Measurements from ENCODE around the gene CREB5.

The CREB5 gene

DNA sequence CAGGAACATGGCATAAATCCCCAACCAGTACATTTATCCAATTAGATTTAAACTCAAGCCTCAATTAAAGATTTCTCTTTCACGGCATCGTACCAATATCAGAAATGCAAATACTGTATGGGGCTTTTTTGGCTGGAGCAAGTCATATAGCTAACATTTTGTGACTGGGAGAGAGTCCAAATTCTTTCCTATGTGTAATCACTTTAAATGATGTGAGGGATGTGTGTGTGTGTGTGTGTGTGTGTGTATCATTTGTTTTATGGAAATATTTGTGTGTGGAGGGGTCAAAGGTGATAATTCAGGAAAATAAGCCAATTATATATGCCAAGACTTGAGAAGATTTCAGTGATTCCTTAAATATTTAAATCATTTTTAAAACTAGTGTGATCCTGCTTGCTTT lies 349.2 kb downstream of the CREB5 start:
- TF ChIP-seq, protein P1, sequence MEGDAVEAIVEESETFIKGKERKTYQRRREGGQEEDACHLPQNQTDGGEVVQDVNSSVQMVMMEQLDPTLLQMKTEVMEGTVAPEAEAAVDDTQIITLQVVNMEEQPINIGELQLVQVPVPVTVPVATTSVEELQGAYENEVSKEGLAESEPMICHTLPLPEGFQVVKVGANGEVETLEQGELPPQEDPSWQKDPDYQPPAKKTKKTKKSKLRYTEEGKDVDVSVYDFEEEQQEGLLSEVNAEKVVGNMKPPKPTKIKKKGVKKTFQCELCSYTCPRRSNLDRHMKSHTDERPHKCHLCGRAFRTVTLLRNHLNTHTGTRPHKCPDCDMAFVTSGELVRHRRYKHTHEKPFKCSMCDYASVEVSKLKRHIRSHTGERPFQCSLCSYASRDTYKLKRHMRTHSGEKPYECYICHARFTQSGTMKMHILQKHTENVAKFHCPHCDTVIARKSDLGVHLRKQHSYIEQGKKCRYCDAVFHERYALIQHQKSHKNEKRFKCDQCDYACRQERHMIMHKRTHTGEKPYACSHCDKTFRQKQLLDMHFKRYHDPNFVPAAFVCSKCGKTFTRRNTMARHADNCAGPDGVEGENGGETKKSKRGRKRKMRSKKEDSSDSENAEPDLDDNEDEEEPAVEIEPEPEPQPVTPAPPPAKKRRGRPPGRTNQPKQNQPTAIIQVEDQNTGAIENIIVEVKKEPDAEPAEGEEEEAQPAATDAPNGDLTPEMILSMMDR (IDR thresholded peaks at IDR 0.05; ENCODE audit: low read depth, low read length, missing control alignments): no peak
- DNase-seq (ENCODE audit: low read depth): no peak
- H3K4me3 ChIP-seq (ENCODE audit: low read depth, low read length): no peak overlapping the region

DNA sequence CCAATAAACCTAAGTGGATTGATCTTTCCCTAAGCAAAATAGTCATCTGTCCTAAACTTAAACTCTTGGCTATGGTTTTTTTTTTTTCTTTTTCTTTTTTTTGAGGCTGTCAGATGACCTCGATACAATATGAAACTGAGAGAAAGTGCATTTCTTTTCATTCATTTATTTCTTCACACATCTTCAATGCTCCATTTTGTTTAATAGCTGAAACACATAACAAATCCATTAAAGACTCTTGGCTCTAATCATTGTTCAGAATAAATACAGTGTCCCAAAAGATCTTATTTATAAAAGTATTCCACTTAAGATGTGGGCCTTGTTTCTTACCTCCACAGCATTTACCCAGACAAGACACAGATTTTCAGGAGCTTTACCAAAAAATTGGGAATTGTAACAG lies 350.3 kb downstream of the CREB5 start:
- H3K4me3 ChIP-seq (ENCODE audit: low read depth, low read length): no peak overlapping the region
- DNase-seq (ENCODE audit: low read depth): no peak
- TF ChIP-seq, protein P1 (IDR thresholded peaks at IDR 0.05; ENCODE audit: low read depth, low read length, missing control alignments): no peak

DNA sequence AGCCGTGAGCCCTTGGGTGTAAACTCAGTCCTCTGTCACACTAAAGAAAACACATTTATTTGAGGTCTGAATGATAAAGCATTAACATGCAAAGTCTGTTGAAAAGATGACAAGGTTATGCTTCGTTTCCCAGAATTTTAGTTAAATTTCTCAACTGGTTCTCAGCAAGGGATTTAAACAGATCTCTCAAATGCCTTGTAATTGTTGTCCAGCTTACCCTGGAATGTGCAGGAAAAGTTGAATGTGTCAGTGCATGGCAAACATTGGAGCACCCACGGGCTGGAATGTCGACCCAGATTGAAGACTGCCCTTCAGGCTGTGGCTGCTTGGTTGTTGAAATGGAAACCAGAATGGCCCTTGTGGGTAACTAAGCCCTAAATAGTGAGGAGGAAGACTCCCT lies 354.0 kb downstream of the CREB5 start:
- no peak overlapping the region for H3K4me3 ChIP-seq (ENCODE audit: low read depth, low read length)
- DNase-seq (ENCODE audit: low read depth): no peak
- TF ChIP-seq, protein P1 (IDR thresholded peaks at IDR 0.05; ENCODE audit: low read depth, low read length, missing control alignments): no peak

DNA sequence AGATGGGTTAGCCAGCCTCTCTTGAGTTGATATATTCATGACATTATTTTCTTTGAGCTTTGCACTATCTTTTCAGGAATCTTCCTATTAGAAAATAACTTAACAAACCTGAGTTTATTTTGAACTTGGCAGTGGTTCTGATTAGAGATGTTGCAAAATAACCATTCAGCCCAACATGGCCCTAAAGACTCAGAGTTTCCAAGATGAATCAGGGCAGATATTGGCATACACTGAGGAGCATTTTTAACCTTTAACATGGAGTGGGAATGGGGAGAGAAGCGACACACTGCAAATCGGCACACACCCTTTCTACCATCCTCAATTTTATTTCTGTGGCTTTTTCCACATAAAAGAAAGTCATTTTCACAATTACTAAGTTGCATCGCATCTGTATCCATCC lies 355.0 kb downstream of the CREB5 start:
- DNase-seq (ENCODE audit: low read depth): no peak
- H3K4me3 ChIP-seq (ENCODE audit: low read depth, low read length): no peak overlapping the region
- TF ChIP-seq, protein P1 (IDR thresholded peaks at IDR 0.05; ENCODE audit: low read depth, low read length, missing control alignments): no peak

DNA sequence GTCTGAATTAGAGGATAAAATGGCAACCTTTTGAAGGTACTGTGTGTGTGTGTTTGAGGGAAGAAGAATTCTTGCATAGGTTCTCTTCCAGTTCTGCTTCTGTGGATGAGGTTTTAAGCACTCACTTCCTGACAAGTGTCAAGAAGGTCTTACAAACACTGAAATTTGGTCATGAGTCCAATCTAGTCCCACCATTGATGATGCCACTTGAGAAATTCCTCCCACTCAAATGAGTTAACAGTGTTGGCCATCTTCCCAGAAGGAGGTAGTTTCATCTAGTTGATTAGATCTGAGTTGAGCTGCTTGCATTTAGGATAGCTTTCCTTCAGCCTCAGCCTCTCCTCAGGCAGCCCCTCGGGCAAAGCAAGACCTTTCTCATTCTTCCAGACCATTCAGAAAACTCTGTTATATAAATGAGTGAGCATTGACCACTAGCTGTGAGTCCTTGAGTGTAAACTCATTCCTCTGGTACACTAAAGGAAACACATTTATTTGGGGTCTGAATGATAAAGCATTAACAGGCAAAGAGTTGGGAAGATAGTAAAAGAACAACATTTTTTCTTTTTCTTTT lies 356.3 kb downstream of the CREB5 start:
- no peak for DNase-seq (ENCODE audit: low read depth)
- TF ChIP-seq, protein P1 (IDR thresholded peaks at IDR 0.05; ENCODE audit: low read depth, low read length, missing control alignments): no peak
- no peak overlapping the region for H3K4me3 ChIP-seq (ENCODE audit: low read depth, low read length)

DNA sequence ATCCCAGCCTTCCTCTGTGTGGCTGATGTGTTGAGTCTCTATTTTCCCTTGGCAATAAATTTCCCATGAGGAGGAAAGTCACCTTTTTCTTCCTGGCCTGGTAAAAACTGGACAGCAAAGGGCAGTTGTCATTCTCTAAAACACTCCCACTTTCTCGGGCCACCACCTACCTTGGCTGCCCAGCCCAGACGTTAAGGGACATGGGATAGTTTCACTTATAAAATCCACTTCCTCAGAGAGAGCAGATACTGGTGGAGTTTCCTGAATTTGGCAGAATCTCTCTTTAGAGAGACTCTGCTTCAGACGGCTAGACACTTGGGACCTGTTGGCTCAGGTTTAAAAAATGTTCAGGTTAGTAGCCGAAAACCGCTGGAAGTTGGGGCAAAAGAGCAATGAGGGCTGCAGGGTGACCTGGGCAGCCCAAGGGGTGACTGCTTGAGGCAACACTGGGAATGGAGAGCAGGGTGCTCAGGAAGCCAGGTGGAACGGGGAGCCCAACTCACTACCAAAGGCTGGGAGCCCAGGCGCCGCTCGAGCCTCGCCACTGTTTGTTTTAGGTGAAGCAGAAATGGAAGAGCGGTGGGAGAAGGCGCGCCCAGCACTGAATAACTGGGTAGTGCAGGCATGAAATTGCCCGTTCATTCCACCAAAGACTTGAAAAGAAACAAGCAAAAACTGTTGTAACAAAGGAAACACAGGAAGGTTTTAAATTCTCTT lies 359.7 kb downstream of the CREB5 start:
- no peak overlapping the region for H3K4me3 ChIP-seq (ENCODE audit: low read depth, low read length)
- TF ChIP-seq, protein P1 (IDR thresholded peaks at IDR 0.05; ENCODE audit: low read depth, low read length, missing control alignments): no peak
- no peak for DNase-seq (ENCODE audit: low read depth)
